NCI-H82 (cell line): ENCODE measurements around the gene FAM107B.

ENCODE experiments used
- DNase-seq: peaks from one replicate; lab custom pipeline; 2025; lab: John Stamatoyannopoulos, UW

Gene FAM107B

GRCh38 chr10:14498326-14498725 is 276.4 kb downstream of the FAM107B start:
- no peak for DNase-seq

GRCh38 chr10:14491811-14492210 is 282.9 kb downstream of the FAM107B start:
- no peak for DNase-seq

DNA sequence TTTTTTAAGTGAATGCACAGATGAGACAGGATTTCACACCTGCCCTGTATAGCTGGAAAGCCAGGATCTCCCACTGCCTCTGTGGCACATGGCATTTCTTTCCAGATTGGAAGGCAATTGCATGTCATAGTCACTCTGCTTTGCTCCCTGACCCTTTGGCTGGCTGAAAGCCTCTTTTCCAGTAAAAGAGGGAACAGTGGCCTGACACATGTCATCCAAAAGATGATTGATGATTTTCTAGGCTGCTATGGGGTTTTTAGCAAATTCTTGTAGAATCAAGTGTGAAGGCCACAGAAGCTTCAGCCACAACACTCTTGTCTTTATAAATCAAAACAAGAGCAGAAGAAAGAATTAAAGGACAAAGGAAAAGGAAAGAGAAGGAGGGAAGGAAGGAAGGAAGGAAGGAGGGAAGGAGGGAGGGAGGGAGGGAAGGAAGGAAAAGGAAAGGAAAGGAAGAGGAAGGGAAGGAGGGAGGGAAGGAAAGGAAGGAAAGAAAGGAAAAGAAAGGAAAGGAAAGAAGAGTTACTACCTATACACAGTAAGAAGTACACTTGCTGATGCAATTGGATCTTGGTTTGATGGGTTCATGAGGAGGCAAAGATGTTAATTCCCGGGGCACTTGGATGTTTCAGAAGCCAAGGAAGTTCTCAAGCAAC is 285.0 kb downstream of the FAM107B start:
- no peak for DNase-seq

DNA sequence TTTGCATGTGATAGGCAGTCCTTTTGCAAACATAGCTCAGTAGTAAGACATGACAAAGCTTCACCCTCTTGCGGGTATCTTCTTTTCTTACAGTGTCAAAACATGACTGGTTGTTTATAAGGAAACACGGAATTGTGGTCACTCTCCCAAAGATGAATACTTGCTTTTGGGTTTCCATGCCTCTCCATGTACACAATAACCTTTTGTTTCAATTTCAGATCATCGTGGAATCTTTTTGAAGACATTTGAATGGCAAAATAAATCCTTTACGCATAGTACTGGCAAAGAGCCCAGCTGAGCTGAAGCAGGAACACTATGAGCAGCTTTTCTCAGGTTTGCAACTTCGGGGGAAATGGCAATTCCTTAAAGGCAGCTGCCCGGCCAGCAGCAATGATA is 287.2 kb downstream of the FAM107B start:
- DNase-seq = no peak

GRCh38 chr10:14486777-14487487 is 287.8 kb downstream of the FAM107B start:
- no peak for DNase-seq

DNA sequence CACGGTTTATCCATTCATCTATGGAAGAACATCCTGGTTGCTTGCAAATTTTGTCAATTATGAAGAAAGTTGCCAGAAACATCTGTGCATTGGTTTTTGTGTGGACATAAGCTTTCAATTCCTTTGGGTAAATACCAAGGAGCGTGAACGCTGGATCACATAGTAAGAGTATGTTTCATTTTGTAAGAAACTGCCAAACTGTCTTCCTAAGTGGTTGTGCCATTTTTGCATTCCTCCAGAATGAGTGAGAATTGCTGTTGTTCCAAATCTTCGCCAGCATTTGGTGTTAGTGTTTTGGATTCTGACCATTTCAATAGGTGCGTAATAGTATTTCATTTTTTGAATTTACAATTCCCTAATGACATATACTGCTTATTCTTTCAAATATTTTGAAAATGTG is 288.7 kb downstream of the FAM107B start:
- DNase-seq = no peak

DNA sequence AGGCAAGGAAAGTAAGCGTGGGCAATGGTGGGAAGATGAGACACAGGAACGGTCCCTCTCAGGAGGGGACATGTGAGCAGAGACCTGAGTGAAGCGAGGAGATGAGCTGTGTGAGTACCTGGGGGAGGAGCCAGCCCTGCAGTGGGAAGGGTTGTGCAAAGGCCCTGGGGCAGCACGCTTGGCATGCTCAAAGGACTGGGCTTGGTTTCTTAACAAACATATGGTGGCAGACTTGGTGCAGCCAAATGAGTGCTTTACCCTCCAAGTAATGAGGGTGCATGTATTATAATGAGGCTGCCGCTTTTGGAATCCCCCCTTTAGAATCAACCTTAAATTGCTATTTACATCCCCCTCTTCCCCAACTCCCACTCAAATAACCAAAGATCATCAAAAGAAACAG is 291.3 kb downstream of the FAM107B start:
- no peak for DNase-seq

DNA sequence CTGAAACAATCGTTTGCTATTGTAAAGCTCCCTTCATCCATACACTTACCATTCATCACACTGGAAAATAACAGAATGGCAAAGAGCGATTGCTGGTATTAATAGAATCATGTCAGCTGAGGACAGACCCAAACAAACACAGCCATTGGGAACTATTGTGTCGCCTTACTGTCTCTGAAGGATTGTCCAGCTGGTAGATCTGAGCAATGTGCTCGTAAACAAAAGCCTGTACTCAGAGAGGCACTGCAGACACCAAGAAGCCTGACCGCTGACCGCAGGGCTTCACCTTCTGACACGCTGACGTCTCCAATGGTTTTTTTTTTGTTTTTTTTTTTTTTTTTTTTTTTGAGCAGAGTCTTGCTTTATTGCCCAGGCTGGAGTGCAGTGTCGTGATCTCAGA is 292.9 kb downstream of the FAM107B start:
- no peak for DNase-seq

DNA sequence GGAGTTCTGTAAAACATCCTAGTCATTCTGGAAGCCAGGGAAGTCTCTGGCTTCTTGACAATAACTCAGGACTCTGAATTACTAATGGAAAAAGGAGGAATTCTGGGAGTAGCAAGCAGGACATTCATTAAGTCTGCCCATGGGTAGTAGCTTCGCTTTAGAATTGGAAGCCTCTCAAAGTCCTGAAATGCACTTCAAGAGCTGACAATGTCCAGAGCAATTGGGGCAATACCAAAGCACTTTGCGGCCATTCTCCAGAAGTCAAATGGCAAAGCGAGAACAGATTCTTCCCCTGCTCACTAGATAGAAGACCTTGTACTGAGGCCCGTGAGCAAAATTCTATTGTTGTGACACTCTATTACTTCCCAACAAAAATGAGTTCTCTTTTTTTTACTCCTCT is 293.7 kb downstream of the FAM107B start:
- DNase-seq = no peak

DNA sequence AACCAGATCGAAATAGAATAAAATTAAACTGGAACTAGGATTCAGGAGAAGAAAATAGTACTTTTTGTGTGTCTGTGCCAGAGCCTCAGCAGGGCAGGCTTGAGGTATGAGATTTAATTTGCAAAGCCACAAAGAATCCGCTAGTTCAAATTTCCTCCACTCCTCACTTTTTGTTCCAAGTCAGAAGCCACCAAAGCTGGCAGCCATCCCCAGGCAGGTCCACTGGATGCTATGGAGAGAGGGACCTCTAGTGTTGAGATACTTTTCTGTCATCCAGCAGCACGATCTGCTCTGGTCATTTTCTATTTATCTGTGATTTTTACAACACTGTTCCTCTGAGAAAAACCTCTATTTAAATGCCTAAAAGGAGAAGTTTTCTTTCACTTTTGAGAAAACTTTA is 296.1 kb downstream of the FAM107B start:
- peak; percentile 62 for DNase-seq

- no peak for DNase-seq
These were observed 296.5 kb downstream of the FAM107B start for GRCh38 chr10:14478201-14478600.

GRCh38 chr10:14477408-14477710 is 297.3 kb downstream of the FAM107B start:
- DNase-seq = no peak

- no peak for DNase-seq
These were observed 297.9 kb downstream of the FAM107B start for GRCh38 chr10:14476641-14477407.

GRCh38 chr10:14476006-14476405 is 298.7 kb downstream of the FAM107B start:
- no peak for DNase-seq

- no peak for DNase-seq
These were observed 300.0 kb downstream of the FAM107B start for GRCh38 chr10:14474656-14475055.

DNA sequence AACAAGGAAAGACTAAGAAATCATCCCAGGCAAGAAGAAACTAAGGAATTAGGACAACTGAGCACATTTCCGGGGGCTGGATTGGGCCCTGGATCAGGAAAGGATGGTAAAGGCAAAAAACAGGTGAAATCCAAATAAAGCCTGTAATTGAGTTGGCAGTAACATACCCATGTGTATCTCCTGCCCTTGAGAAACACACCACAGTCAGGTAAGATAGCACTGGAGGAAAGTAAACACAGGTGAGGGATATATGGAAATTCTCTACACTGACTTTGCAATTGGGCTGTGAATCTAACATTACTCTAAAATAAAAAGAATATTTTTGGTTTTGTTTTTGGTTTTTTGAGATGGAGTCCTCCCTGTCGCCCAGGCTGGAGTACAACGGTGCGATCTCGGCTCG is 303.8 kb downstream of the FAM107B start:
- DNase-seq = no peak

DNA sequence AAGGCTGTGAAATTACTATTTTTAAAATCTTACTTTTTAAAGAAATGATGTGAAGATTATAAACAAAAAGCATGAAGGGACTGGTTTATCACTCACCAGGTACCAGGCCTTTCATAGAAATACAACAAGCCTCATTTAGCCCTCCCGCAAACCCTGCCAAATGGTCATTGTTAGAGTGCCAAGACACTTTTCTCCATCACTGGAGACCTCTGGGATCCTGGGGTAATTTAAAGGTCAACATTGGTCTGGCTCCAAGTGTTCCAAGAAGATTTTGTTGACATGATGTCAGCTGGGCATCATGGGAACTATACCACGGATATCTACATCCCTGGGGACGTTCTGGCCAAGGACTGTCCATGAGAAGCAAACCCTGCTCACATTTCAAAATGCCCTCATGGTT is 306.0 kb downstream of the FAM107B start:
- DNase-seq = no peak
